ENCODE measurements around the gene P2RX6.
"Not testable (repeated sequence)": the region's sequence is repeated elsewhere in the genome, so short reads cannot be mapped to it uniquely, and the experiment has no call there.

Gene P2RX6

GRCh38 chr22:20995329-20996030 is 19.5 kb upstream of the P2RX6 start:
- DNase-seq: no peak

DNA sequence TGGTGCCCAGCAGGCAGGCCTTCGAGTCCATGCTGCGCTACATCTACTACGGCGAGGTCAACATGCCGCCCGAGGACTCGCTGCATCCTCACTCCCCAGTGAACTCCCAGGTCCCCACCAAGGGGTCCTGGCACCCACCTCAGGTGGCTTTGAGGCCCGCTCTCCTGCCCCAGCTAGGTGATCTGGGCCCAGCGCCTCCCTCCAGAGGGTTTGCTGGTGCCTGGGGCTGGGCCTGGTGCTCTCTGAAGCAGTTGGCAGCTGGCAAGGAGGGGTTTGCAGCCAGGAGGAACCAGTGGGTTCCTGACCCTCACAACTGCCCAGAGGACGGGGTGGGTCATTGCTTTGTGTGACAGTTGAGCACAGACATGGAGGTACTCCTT is 18.9 kb upstream of the P2RX6 start:
- DNase-seq: no peak

DNA sequence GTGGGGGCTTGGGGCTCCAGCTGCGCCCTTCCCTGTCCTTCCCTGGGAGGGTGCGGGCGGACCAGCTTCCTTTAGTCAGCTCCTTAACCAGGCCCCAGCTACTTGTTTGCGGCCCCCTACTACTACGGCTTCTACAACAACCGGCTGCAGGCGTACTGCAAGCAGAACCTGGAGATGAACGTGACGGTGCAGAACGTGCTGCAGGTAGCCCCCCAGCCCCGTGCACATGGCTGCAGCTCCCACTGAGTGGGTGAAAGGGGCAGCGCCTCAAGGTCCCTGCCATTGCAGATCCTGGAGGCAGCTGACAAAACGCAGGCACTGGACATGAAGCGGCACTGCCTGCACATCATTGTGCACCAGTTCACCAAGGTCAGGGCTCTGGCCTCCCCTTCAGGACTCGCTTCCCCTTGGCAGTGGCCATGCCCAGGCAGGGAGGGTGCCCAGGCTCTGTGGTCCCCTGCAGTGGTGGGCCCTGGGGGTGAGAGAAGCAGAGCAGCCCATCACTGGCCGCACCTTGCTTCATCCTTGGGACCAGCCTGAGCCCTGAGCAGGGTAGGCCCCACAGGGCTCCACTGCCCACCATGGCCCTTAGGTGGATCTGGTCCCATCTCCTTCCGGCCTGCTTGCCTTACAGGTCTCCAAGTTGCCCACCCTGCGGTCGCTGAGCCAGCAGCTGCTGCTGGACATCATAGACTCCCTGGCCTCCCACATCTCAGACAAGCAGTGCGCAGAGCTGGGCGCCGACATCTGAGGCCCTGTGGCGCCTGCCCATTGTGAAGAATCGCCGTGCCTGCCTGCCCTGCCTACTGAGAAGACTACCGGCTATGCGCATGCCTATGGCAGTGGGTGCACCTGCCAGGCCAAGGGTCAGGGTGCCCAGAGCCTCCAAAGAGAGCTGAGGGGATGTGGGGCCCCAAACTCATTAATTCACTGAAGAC is 18.1 kb upstream of the P2RX6 start:
- DNase-seq: no peak

GRCh38 chr22:20997536-20998257 is 17.3 kb upstream of the P2RX6 start:
- DNase-seq: no peak

GRCh38 chr22:20998411-20999336 is 16.3 kb upstream of the P2RX6 start:
- DNase-seq: no peak

DNA sequence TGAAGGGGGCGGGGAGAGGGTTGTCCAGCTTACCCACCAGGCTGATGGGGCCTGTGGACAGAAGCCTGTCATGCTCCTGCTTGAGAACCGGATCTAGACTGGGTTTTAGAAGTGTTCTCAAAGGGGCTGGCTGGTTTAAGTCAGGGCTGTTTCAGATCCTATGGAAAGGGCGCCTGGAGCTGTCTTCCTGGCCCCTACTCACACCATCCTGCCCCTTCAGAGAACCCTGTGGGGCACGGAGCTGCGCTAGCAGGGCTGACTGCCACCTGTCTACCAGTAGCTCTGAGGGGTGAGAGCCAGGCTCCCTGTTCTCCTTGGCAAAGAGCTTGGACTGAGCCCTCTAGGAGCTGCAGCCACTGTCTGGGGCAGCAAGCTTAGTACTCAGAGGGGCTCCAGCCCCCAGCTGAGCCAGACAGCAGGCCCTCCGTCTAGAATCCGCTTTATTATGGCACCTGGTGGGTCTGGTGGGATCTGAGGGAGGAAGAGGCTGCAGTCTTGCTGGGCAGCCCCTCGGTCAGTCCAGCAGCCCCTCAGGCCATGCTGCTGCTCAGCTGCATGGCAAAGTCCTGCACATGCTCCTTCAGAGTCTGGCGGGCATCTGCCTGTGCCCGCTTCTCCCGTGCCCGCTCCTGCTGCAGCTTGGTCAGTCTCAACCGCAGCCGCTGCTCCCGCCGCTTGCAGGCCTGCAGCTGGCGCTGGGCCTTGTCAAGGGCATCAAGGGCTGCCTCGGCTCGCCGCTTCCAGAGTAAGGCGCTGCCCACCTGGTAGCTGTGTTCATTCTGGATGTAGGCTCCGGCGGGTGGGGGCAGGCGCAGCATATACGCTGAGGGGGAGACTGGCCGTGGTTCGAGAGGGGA is 15.4 kb upstream of the P2RX6 start:
- DNase-seq: no peak

DNA sequence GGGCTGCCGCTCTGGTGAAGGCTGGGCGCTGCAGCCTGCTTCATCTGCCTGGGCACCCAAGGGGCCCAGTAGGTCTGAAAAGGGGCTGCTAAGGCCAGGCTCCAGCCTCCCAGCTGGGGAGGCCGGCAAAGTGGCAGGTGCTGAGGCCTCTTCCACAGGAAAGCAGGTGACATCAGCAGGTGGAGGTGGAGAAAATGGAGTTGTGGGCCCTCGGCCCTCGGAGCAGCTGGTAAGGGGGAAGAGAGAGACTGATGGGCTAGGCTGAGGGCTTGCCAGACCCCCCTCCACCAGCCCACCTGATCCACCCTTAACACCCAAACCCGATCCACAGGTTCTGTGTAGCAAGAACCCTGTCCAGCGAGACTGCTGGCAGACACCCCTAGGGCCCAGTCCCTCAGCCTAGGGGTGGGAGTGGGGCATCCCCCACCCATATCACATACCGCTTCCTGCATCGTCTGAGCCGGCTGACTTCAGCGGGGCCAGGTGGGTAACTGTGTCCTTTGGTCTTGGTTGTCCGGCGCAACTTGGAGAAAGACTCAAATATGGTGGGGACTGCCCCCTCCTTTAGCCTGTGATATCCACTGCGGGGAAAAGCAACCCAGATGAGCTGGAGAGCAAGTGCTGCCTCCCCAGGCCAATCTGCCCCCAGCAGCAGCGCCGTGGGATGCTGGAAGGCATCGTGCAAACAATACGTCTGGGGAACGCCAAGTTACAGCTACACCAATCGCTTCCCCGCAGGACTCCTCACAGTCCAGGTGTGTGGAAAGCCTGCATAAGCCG is 14.6 kb upstream of the P2RX6 start:
- no peak for DNase-seq

- no peak for DNase-seq
Measured at GRCh38 chr22:21000987-21001600, 13.9 kb upstream of the P2RX6 start.

DNA sequence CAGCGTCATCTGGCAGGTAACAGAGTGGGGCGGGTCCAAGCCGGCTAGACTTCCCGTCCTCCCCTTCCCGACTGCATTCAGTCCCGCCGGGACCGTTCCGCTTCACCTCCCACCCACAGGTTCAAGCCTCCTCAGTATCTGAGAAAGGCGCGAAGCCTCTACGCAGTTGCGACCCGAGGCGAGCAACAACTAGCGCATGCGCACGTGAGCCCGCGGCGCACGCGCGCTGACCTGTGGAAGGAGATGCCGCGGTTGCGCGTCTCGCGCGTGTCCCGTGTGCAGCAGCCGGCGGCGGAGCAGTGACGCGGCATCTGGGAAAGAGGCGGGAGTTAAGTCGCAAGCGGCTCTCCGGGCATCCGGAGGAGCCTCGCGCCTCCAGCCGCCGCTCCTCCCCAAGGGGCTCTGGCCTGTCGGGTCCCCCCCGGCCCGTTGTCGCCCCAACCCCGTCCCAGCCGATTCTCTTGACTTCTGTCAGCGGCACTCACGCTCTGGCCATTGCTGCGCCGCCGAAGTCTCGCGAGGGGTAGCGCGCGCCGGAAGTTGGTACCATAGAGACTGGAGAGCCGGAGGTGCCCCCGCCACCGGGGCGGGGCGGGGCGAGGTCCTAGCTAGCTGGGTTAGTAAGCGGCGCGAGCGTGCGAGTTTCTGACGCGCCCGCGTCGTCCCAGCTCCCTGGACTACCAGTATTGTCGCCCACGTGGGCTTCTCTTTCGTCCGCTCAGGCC is 13.2 kb upstream of the P2RX6 start, which contains the start of gene THAP7:
Gene THAP7 (minus strand): TSS at position 518 of the 725 bp plus-strand sequence. CDS start 207 bp downstream, at position 311.
- DNase-seq: peak; percentile 97

DNA sequence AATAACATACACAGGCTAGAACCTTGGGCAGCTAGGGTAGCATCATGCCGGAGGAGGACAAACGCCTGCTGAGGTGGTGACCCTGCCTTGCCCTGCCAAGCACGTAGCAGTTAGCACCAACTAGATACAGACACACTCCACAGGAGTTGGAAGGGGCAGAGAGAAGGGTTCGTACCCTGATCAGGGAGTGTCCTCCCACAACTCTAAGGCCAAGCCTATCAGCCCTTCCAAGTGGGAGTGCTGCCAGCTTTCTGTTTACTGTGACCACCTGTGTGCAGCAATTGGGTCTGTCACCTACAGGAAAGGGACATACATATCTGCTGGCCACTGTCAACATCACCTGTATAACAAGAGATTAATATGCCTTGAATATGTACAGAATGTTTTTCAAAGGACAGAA is 11.2 kb upstream of the P2RX6 start:
- no peak for DNase-seq

DNA sequence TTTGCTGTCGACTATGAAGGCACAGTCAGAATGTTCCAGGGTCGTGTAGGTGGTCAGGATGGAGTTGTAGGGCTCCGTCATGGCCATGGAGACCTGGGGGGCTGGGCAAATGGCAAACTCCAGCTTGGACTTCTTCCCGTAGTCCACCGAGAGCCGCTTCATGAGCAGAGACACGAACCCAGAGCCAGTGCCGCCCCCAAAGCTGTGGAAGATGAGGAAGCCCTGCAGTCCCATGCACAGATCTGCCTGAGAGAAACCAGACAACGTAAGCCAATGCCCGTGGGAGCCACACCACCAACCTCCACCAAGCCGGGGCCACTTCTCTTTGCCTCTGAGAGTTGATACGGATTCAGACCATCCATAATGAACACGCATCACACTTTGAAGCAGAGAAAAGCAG is 5.8 kb upstream of the P2RX6 start:
- DNase-seq: not testable (repeated sequence)

DNA sequence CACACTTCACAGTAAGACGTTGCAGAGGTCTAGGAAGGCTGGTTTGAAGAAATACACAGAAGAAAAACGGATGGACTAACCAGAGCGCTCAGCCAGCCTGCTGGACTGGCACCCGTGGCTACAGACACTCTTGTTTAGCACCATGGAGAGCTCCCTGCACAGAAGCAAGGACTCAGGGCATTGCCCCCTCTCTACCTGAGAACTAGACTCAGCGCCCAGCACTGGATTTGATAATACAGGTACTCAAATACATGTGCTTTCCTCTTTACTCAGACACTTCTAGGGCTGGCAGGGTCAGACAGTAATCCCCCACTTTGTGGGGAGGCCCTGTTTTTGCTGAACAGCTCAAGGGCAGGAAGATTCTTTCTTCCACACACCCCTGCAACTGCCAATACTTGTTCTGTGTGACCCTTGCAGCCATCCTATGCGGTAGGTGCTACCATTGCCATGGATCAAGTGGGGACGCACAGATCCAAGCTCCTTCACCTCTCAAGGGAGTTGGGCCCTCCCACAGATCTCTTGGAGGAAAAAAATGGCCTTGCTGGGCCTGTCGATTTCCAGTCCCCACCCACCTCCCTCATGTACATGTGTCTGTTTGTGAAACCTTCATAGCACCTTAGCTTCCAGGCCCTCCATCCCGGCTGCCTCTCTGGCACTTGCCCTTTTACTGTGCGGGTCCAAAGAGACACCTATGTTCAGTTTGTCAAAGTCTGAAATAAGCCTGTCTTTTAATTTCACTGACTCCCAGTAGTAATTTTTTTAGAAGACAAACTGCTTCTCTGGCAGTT is 5.1 kb upstream of the P2RX6 start:
- DNase-seq: peak; percentile 86

GRCh38 chr22:21010426-21011113 is 4.4 kb upstream of the P2RX6 start:
- no peak for DNase-seq

DNA sequence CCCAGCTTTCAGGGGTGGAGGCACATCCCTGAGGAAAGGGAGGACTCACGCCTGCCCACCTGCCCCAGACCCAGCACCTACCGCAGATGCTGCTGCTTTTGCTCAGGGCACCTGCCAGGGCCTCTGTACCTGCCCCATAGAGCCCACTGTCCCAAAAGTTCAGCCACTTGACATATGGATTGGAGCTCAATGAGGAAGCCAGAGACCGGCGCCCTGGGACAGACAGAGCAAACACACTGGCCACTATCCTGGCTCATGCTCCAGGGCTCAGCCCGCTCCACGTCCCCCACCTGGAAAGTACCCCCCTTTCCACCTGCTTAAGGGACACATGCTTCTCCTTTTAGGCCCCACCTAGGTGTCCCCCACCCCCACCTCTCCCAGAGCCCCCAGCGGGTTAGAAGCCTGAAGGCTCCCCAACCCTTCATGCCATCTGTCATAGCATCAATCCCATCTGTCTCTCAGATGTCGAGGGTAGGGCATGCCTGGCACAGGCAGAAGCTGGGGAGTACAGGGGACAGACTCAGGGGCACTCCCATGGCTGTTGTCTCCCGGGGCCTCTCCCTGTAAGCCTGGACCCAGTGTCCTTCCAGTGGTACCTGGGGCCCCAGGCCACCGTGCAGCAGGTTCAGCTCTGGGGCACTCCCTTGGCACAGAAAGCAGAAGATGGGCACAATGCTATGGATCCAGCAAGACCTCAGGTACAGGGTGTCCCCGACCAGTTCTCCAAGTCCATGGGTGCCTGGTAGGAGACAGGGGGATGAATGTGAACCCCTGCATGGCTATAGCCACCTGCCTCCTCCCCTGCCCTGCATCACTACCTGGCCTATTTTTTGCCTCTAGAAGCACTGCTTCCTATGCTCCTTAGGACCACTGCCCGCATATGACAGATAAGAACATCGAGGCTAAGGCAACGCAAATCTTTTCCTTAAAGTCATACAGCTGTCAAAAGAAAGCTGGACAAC is 2.2 kb upstream of the P2RX6 start:
- DNase-seq: no peak

DNA sequence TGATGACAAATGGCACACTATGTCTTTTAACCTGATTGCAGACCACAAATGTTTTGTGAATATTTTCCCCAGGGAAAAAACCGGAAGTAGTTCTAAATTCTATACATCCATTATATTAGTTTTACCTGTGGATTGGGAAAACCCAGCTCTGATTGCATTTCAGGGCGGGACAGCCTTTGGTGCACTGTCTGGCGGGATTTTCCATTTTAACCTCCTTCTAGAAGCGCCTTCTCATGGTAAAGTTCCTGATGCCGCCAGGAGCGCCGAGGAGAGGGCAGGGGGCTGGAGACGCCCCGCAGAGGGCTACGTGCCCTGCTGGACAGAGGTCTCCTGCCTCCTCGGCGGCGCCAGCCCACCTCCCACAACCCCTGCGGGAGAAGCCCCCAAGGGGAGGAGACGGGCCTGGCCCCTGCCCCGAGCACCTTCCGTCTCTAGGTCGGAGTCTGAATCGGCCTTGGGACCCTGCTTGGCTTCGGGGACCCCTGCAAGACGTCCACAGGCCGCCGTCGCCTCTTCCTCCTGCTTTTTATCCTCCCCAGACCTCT is 1.2 kb upstream of the P2RX6 start:
- DNase-seq: no peak

GRCh38 chr22:21014202-21014725 is 701 bp upstream of the P2RX6 start:
- peak; percentile 98 for DNase-seq

Data from islet precursor cell (in vitro differentiated cells).